Caki2 (cell line): ENCODE measurements around the gene C19orf85. TPM values are rescaled to one million over a fixed set of nuclear protein-coding genes. Genes with fewer than 3 reads are reported as not detected.

Experiments used
- DNase-seq: peaks from one replicate; pipeline ENCODE4 v3.0.0-alpha.2; 2015; ENCODE audit warnings: low read depth
- in situ Hi-C: cut with HindIII; loops from 2 replicates; pipeline ENCODE4 v1.10.0; 2016; ENCODE audit warnings: low sequenced_read_pairs, low pct_unique_long_range_greater_than_20kb, mixed read lengths
- total RNA-seq: library from RNA; depleted of rRNA; stranded (reverse); fragments of >200 nt; shearing (Covaris generic); gene quantifications from 2 replicates; pipeline ENCODE4 v1.2.3, GENCODE V29; 2014; ENCODE audit warnings: low replicate concordance

The C19orf85 gene
- total RNA-seq, 1 experiment from 2014 or later, result not detected

- no peak for DNase-seq
- in situ Hi-C loops, result no loop called here
These were observed 17.2 kb upstream of the C19orf85 start for GRCh38 chr19:55481794-55482155.

GRCh38 chr19:55481148-55481793 is 16.7 kb upstream of the C19orf85 start:
- no peak for DNase-seq
- in situ Hi-C loops, result no loop called here

DNA sequence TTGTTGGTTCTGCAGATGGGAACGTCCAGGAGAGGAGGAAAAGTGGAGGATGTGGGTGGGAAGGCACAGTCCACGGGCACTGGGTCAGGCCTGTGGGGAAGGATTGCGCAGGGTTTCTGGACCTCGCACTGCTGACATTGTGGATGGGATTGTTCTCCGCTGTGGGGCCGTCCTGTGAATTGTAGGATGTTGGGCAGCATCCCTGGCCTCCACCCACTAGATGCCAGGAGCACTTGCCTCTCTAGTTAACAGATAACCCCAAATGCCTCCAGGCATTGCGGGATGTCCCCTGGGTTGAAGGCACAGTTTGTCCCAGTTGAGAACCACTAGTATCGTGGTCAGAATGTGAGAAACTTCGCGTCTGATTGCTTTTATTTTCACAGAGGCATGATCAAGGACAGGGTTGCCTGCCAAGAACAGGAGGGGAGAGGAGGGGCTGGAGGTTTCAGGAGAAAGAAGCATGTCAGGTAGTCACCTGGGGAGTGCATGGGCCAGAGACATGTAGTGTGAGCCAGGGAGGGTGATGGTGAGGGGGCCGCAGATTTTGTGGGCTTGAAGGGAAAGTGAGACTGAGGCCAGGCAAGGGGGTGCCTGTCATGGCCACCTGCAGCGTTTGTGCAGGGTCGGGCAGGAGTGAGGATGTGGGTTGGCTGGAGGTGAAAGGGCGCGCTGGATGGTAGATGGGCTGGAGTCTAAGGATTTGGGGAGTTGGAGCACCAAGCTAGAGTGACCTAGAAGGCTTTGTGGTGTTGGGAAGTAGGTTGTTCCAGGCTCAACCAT is 15.1 kb upstream of the C19orf85 start:
- in situ Hi-C loops, result no loop called here
- DNase-seq, result peak; percentile 80

DNA sequence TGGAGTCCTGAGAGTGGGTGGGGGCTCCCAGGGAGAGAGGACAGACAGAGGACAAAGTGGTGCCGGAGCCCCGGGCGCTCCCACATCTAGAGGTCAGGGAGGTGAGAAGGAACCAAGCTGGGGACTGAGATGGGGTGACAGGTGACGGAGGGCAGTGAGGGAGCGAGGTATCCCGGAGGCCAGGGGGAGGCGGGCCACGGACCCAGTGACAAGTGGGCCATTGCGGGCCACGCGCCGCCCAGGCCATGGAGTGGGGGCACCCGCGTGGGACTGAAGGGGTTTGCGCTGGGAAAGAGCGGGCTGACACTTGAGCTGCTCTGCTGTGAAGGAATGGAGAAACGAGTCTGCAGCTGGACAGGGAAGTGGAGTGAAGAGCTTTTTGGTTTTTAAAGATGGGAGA is 14.5 kb upstream of the C19orf85 start:
- no peak for DNase-seq
- in situ Hi-C loops, result no loop called here

GRCh38 chr19:55478364-55478763 is 13.8 kb upstream of the C19orf85 start:
- no peak for DNase-seq
- in situ Hi-C loops, result no loop called here

- DNase-seq, result no peak
- in situ Hi-C loops, result no loop called here
These were observed 13.4 kb upstream of the C19orf85 start for GRCh38 chr19:55477905-55478304.

DNA sequence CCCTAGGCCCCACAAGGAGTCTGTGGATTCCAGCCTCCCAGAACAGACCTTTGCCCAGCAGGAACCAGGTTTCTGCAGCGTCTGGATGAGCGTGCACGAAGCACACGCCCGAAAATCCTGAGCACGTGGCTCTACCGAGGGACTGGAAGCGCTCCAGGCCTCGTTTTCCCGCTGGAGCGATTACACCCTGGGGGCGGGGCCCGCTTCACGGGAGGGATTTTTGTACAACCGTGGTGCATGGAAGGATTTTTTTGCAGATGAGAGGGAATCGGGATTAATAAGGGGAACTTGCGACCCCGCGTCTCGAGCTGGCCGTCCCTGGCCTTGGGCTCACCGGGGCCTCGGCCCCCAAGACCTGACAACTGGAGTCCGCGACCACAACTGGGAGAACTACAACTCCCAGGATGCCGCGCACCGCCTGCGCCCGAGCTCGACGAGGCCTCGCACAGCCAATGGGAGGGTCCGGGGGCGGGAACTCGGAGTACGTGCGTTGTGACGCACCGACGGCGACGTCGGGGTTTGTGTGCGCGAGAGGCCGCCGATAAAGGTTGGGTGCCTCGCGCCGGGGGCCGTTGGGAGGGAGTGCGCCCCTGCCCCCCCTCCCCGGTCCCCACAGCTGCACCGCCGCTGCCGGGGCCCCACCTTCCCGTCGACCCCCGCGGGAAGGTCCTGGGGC is 11.7 kb upstream of the C19orf85 start, which contains the start of gene ZNF628:
Gene ZNF628 (plus strand): TSS at position 518 of the 676 bp plus-strand sequence. CDS start 3,294 bp downstream, outside the sequence.
- DNase-seq, result peak; percentile 98
- in situ Hi-C loops, result no loop called here

DNA sequence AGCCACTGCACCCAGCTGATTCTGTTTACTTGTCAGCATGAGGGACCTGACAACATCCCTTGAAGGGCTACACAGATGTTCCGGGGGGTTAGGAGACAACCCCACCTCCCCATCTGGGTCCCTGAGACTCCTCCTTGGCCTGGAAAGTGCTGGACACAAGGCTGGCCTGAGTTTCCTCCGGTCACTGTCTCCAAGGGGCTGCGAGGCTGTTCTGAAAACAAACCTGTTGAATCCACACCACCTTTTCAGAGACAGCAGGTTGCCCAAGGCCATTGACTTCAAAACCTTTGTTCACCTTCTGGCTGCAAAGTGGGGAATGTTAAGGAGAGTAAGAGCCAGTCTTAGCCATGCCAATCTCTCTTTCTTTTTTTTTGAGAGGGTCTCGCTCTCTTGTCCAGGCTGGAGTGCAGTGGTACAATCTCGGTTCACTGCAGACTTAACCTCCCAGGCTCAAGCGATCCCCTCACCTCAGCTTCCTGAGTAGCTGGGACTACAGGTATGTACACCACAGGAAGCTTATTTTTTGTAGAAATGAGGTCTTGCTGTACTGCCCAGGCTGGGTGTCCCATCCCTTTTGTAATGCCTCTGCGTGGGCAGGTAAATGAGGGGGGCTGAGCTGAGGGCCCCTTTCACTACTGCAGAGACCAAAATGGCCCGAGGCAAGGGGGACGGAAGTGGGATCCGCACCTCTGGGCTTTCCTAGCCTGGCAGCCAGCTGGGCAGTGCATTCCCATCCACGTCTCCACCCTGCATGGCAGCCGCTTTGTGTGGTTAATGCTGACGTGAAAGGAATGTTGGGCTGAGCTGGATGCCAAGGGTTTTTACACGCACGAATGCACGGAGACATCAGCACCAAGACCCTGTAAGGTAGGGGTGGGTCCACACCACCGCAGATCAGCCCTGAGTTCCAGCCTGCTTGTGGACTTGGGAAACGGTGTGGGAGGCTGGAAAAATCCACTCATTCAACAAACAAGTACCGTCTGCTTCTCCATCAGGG is 10.0 kb upstream of the C19orf85 start:
- peak; percentile 97 for DNase-seq

GRCh38 chr19:55473225-55474012 is 8.9 kb upstream of the C19orf85 start:
- peak; percentile 93 for DNase-seq
- in situ Hi-C loops, result no loop called here

More for the DNA sequence above, 10.0 kb upstream of the C19orf85 start:
- in situ Hi-C loops, result no loop called here

DNA sequence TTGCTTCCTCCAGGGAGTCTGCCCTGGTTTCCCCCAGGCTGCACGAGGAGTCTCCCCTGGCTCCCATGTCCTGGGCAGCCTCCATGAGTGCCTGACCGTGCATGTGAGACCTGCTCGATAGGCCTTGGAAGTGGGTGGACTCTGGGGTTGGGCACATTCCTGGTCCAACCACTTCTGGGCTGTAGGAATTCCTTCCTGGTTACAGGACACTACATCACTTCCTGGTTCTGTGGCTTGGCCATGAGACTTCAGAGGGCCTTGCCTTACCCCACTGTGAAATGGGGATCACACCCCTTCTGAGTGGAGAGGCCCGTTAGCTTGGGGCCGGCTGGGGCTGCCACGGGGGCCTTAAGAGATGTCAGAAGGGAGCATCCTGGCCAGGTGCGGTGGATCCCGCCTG is 7.9 kb upstream of the C19orf85 start:
- in situ Hi-C loops, result no loop called here
- peak; percentile 84 for DNase-seq

GRCh38 chr19:55471266-55471665 is 6.7 kb upstream of the C19orf85 start:
- in situ Hi-C loops, result no loop called here
- no peak for DNase-seq

DNA sequence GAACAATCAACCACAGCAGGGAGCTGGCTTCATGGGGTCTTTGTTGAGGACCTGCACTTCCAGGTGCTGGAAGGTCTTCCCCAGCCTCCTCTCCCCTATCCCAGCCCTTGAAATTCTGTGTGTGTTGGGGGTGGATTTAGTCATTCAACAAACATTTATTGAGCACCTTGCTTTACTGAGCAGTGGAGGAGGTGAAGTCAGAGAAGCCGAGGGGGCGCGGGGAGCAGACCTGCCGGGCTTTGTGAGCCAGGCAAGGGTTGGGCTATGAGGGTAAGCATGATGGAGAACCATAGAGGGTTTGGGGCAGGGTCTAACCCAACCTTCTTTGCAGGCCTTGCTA is 3.5 kb upstream of the C19orf85 start:
- in situ Hi-C loops, result no loop called here

DNA sequence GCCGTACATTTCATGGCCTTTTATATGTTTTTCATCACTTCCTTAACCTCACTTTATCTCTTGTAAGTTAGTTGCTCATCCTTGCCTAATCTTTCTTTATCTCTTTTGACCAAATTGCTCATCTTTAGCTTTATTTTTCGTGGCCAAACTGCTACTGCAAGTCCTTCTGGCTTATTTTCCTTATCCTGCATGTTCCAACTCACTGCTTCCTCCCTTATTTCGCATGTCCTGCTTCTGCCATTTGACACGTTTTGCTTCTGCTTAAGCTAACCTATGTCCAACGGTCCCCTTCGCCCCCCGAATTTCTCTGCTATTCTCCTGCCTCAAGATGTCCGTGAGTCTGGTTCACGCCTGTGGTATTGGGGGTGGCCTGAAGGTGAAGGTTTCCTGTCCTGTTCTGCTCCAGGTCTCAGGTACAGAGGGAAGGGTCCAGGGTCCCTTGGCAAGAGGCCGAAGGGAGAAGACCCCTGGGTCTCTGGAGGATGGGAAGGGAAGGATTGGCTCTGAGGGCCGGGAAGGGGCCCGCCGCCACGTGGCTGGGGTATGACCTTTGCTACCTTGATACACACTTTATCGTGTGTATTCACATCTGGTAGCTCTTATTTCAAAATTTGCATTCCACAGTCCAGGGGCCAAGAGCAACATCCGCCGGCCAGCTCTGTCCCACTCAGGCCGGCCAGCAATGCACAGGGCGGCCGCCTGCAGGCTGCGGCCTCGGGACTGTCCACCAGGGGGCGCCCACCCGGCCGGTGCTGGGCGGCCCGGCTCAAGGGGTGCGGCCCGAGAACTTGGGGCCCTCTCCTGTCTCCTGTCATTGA is 2.9 kb upstream of the C19orf85 start:
- in situ Hi-C loops, result no loop called here
- DNase-seq, result peak; percentile 58

More for the DNA sequence above, 3.5 kb upstream of the C19orf85 start:
- no peak for DNase-seq

DNA sequence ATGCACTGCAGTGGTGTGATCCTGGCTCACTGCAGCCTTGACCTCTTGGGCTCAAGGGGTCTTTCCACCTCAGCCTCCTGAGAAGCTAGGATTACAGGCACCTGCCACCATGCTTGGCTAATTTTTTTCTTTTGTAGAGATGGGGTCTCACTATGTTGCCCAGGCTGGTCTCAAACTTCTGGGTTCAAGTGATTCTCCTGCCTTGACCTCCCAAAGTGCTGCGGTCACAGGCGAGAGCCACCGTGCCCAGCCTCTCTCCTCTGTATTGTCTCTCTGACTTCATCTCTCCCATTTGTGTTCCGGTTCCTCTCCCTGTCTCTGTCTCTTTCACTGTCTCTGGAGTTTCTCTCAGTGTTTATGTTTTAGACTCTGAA is 1.7 kb upstream of the C19orf85 start:
- DNase-seq, result no peak
- in situ Hi-C loops, result no loop called here

DNA sequence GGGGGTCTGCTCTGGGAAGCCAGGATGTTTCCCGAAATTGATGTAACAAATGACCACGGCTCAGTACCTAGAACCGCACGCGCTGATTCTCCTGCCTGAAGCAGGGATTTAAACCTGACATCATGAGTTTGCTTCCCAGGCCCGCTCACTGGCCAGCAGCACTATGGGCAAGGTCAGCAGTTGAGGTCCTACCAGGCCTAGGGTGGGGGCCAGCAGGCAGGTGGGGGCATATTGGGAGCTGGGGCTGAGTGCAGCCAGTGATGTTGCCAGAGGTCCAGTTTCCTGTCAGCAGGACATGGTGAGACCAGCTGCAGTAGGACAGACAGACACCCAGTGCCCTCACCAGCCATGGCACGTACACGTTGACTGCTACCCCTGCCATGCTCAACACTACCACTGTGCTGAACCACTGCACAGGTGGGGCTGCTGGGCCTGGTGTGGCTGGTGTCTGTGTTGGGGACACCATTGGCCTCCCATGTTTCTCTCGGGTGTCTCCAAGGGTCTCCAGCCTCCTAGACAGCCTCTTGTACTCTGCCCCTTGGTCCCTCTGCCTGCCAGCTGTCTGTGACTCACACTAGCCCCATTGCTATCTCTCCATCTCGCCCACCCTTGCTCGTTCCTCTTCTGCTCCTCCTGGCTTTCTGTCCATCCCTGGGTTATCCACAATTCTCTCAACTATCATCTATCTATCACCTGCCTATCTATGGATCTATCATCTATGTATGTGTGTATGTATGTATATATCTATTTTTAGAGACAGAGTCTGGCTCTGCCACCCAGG is 1.1 kb upstream of the C19orf85 start:
- in situ Hi-C loops, result no loop called here
- DNase-seq, result no peak

GRCh38 chr19:55464039-55464661 is 401 bp downstream of the C19orf85 start:
- no peak for DNase-seq
- in situ Hi-C loops, result no loop called here
